Gastroesophageal sphincter (tissue), 3 donors: ENCODE data around the gene GRM8.

Experiments
- EP300 ChIP-seq: sonication (generic); formaldehyde crosslinking; IDR thresholded peaks from one replicate; pipeline ENCODE4 v1.6.1; 2017; ENCODE audit warnings: antibody characterized with exemption, mild to moderate bottlenecking
- POLR2AphosphoS5 ChIP-seq: sonication (generic); formaldehyde crosslinking; IDR thresholded peaks from one replicate; pipeline ENCODE4 v1.6.1; 2017; ENCODE audit warnings: antibody characterized with exemption
- TF ChIP-seq, protein P1 (sequence below), 4 experiments: fragments of 200-600 bp in 2 of 4; fragments of 450-650 bp in 2 of 4; sonication (generic) in 1 of 4; IDR thresholded peaks; one replicate each; pipeline ENCODE4 v1.5.1; 2017 to 2019; ENCODE audit warnings: antibody characterized with exemption in 4 of 4, mild to moderate bottlenecking in 2 of 4, moderate library complexity in 2 of 4

- TF ChIP-seq, protein P1, sequence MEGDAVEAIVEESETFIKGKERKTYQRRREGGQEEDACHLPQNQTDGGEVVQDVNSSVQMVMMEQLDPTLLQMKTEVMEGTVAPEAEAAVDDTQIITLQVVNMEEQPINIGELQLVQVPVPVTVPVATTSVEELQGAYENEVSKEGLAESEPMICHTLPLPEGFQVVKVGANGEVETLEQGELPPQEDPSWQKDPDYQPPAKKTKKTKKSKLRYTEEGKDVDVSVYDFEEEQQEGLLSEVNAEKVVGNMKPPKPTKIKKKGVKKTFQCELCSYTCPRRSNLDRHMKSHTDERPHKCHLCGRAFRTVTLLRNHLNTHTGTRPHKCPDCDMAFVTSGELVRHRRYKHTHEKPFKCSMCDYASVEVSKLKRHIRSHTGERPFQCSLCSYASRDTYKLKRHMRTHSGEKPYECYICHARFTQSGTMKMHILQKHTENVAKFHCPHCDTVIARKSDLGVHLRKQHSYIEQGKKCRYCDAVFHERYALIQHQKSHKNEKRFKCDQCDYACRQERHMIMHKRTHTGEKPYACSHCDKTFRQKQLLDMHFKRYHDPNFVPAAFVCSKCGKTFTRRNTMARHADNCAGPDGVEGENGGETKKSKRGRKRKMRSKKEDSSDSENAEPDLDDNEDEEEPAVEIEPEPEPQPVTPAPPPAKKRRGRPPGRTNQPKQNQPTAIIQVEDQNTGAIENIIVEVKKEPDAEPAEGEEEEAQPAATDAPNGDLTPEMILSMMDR (IDR thresholded peaks at IDR 0.05) = no peak
- TF ChIP-seq POLR2AphosphoS5 (no peak), EP300 (no peak)
Observed at GRCh38 chr7:126806614-126807013, 446.1 kb downstream of the GRM8 start.
